Bronchial epithelial cell (primary cell): Measurements from ENCODE around the gene FBXO11. TPM values are rescaled to one million over a fixed set of nuclear protein-coding genes. Genes with fewer than 3 reads are reported as not detected.
"Not testable (repeated sequence)": the region's sequence is repeated elsewhere in the genome, so short reads cannot be mapped to it uniquely, and the experiment has no call there.

Experiments
- DNase-seq: peaks from one replicate; pipeline ENCODE4 v3.0.0-alpha.2; 2010; ENCODE audit warnings: low read depth
- FAIRE-seq: peaks from 2 replicates; lab custom pipeline; 2011; peaks lifted over from hg19 to GRCh38; lab: Jason Lieb, UNC
- H3K27me3 ChIP-seq: 2 replicates; pipeline ENCODE4 v1.5.1; 2011; ENCODE audit warnings: low read length; ENCODE audit not compliant: control insufficient read depth, insufficient read depth
- H3K36me3 ChIP-seq: 2 replicates; pipeline ENCODE4 v1.5.1; 2011; ENCODE audit warnings: low read length; ENCODE audit not compliant: control insufficient read depth, insufficient read depth
- H3K4me3 ChIP-seq: 2 replicates; pipeline ENCODE4 v1.5.1; 2011; ENCODE audit warnings: mild to moderate bottlenecking, low read depth, low read length, control low read depth
- total RNA-seq: library from RNA; depleted of rRNA; stranded (reverse); fragments of >200 nt; gene quantifications from 2 replicates; pipeline ENCODE4 v1.2.1, GENCODE V29; 2014
- TF ChIP-seq, protein P1 (sequence below): IDR thresholded peaks from 2 replicates; pipeline ENCODE4 v1.5.1; 2011; ENCODE audit warnings: mild to moderate bottlenecking, moderate library complexity, low read length, control low read depth, inconsistent platforms; ENCODE audit not compliant: insufficient read depth, severe bottlenecking

The FBXO11 gene
- total RNA-seq, 1 donor from 2014 or later, result 39.8 TPM

DNA sequence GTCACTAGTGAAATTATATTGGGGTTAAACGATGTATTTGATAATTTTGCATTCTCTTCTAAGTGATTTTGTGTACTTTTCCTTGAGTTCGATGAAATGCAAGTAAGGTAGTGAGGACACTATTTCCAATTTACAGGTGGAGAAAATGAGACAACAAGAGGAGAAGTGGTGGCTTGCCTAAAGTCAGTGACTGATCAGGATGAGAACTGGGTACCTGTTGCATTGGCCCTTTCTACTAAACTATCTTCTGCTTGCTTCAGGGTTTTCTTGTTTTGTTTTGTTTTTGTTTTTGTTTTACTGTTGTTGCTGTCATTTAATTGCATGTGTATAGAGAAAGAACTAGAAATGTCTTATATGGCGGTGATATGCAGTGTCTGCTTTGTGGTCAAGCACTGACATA lies 31.4 kb upstream of the FBXO11 start:
- DNase-seq (no peak), FAIRE-seq (peak; percentile 77)
- H3K36me3 ChIP-seq, result no peaks in the 10 kb centered on the region
- no peaks in the 10 kb centered on the region for H3K27me3 ChIP-seq
- TF ChIP-seq, protein P1, sequence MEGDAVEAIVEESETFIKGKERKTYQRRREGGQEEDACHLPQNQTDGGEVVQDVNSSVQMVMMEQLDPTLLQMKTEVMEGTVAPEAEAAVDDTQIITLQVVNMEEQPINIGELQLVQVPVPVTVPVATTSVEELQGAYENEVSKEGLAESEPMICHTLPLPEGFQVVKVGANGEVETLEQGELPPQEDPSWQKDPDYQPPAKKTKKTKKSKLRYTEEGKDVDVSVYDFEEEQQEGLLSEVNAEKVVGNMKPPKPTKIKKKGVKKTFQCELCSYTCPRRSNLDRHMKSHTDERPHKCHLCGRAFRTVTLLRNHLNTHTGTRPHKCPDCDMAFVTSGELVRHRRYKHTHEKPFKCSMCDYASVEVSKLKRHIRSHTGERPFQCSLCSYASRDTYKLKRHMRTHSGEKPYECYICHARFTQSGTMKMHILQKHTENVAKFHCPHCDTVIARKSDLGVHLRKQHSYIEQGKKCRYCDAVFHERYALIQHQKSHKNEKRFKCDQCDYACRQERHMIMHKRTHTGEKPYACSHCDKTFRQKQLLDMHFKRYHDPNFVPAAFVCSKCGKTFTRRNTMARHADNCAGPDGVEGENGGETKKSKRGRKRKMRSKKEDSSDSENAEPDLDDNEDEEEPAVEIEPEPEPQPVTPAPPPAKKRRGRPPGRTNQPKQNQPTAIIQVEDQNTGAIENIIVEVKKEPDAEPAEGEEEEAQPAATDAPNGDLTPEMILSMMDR, result no peak
- H3K4me3 ChIP-seq, result no peak overlapping the region

DNA sequence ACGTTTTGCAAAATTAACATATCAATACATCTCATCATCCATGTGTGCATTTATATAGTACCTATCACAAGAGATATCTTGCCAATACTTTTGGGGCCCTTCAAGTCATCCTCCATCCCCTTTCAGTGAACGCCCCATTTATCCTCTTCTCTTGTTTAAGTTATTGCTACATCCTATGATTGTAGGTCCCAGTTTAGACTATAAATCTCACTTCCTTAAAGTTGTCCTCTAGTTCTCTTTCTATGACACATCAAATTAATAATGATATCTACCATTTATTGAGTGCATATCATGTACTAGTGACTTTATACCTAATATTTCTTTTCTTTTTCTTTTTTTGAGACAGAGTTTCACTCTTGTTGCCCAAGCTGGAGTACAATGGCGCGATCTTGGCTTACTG lies 28.8 kb upstream of the FBXO11 start:
- no peaks in the 10 kb centered on the region for H3K36me3 ChIP-seq
- TF ChIP-seq, protein P1, result no peak
- DNase-seq (no peak), FAIRE-seq (no peak)
- H3K27me3 ChIP-seq, result no peaks in the 10 kb centered on the region
- no peak overlapping the region for H3K4me3 ChIP-seq

DNA sequence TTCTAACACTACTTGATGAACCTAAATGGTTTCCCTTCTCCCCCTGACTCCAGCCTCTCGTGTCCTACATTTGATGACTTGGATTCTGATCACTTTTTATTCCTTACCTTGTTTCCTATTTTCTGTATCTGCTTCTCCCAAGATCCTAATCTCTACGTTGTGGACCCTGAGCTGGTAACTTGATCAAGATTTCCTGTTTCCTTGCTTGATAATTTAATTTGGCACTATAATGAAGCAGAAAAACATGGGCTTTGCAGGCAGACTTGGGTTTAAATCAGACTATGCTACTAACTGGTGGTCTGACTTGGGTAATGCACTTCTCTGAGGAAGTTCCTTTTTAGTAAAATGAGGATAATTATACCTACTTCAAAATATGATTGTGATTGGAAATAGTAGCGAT lies 11.7 kb upstream of the FBXO11 start:
- TF ChIP-seq, protein P1, result no peak
- no peaks in the 10 kb centered on the region for H3K27me3 ChIP-seq
- no peak for DNase-seq
- H3K4me3 ChIP-seq, result no peak overlapping the region
- no peak for FAIRE-seq
- no peaks in the 10 kb centered on the region for H3K36me3 ChIP-seq

DNA sequence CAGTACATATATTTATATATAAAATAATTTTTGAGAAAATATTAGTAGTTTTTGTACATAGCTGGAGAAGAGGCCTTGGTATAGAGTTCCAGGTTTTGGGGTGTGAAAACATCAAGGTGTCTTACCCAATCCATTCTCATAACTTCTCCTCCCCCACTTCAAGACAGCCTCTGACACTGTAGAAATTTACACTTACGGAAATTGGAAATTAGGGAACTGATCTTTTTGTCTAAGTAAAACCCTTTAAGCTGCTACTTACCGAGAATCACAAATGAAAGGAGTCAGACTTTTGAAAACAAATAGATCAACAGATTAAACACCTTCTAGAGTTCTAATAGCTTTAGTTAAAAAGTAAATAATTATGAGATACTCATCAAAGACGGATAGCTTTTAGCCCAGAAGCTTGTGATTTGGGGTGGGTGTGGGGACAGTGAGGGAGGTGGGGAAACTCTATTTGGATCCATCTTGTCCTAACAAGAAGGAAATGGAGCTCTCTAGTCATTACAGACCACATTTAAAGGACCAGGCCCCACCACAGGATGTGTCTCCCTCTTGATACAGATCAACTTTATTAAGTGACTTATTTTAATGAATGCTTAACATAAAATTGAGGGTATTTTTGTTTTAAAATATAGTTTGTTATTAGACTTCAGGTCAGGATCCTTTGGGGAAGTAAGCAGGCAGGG lies 11.1 kb upstream of the FBXO11 start:
- TF ChIP-seq, protein P1, result no peak
- Histone ChIP-seq H3K27me3 (no peaks in the 10 kb centered on the region), H3K4me3 (no peak overlapping the region), H3K36me3 (no peaks in the 10 kb centered on the region)
- DNase-seq (no peak), FAIRE-seq (no peak)

DNA sequence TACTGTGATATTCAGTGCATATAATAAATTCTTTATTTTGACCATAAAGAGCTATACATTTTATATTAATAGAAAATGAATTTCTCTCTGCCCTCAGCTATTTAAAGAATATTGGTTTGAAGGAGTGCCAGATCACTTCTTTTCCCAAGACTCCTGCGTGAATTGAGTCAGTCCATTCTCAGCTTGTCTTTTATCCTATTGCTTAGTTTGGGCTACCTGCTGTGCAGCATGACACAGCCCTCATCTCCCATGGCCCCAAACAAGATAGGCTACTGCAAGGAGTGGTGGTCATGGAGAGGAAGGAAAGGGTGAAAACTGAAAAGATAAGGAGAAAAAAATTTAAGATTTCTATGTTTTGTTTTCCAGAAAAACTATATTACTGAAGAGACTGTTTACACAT lies 10.1 kb upstream of the FBXO11 start:
- DNase-seq (no peak), FAIRE-seq (no peak)
- TF ChIP-seq, protein P1, result no peak
- no peak overlapping the region for H3K4me3 ChIP-seq
- no peaks in the 10 kb centered on the region for H3K36me3 ChIP-seq
- H3K27me3 ChIP-seq, result no peaks in the 10 kb centered on the region

DNA sequence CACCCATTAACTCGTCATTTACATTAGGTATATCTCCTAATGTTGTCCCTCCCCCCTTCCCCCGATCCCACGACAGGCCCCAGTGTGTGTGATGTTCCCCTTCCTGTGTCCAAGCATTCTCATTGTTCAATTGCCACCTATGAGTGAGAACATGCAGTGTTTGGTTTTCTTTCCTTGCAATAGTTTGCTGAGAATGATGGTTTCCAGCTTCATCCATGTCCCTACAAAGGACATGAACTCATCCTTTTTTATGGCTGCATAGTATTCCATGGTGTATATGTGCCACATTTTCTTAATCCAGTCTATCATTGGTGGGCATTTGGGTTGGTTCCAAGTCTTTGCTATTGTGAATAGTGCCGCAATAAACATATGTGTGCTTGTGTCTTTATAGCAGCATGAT lies 4.4 kb upstream of the FBXO11 start:
- H3K4me3 ChIP-seq, FAIRE-seq, H3K27me3 ChIP-seq, DNase-seq, H3K36me3 ChIP-seq: not testable (repeated sequence)
